Uterus (tissue), 4 donors: ENCODE data around the gene MPPED1. TPM values are rescaled to one million over a fixed set of nuclear protein-coding genes. Genes with fewer than 3 reads are reported as not detected.

ENCODE experiments used
- DNase-seq, 2 donors: peaks; one replicate each; pipeline ENCODE4 v3.0.0-alpha.2; 2019 to 2020
- H3K27ac ChIP-seq, 2 donors: fragments of 200-600 bp; sonication (generic); 1 replicate in 1 of 2; 2 replicates in 1 of 2; pipeline ENCODE4 v1.5.1; 2016 to 2018
- H3K27me3 ChIP-seq, 2 donors: fragments of 200-600 bp; sonication (generic); one replicate each; pipeline ENCODE4 v1.5.1; 2018 to 2019; ENCODE audit warnings: control low read depth in 1 of 2
- H3K36me3 ChIP-seq, 2 donors: fragments of 200-600 bp; sonication (generic); one replicate each; pipeline ENCODE4 v1.5.1; 2019; ENCODE audit warnings: control low read depth in 1 of 2
- H3K4me1 ChIP-seq, 2 donors: fragments of 200-600 bp; sonication (generic); one replicate each; pipeline ENCODE4 v1.5.1; 2018 to 2019; ENCODE audit warnings: control low read depth in 1 of 2
- H3K4me3 ChIP-seq, 2 donors: fragments of 200-600 bp; sonication (generic); 1 replicate in 1 of 2; 2 replicates in 1 of 2; pipeline ENCODE4 v1.5.1; 2018 to 2019; ENCODE audit warnings: mild to moderate bottlenecking in 1 of 2
- H3K9me3 ChIP-seq, 2 donors: fragments of 200-600 bp; sonication (generic); one replicate each; pipeline ENCODE4 v1.5.1; 2019; ENCODE audit warnings: control low read depth in 1 of 2
- CTCF ChIP-seq, 4 experiments: fragments of 200-600 bp in 2 of 4; fragments of 450-650 bp in 2 of 4; sonication (generic) in 2 of 4; IDR thresholded peaks; one replicate each; pipeline ENCODE4 v1.5.1; 2016 to 2019; ENCODE audit warnings: antibody characterized with exemption in 4 of 4, mild to moderate bottlenecking in 2 of 4, moderate library complexity in 1 of 4
- POLR2A ChIP-seq, 2 donors: fragments of 450-650 bp; IDR thresholded peaks; one replicate each; pipeline ENCODE4 v1.6.1; 2016; ENCODE audit warnings: antibody characterized with exemption in 2 of 2, mild to moderate bottlenecking in 1 of 2, moderate library complexity in 1 of 2
- intact Hi-C: fragments of 100-400 bp; cut with DNase I; formaldehyde crosslinking; loops from one replicate; pipeline ENCODE4 v1.15.1; 2023; ENCODE audit warnings: low total_unique reads
- total RNA-seq, 4 donors: library from RNA; depleted of rRNA in 3 of 4; stranded (reverse); fragments of >200 nt in 3 of 4; gene quantifications; one replicate each; pipeline versions ENCODE4 v1.1.0 to v1.2.4, GENCODE V29; 2014 to 2023
- donor health status: DM: yes; HTN: yes; CAD: no.

MPPED1 gene
- total RNA-seq, 4 donors from 2014 or later, result 0.67 to 8.4 TPM; not detected in 2

GRCh38 chr22:43393132-43393843 lies 18.5 kb upstream of the MPPED1 start:
- DNase-seq, result no peak
- intact Hi-C loops, result no loop called here
- no peak overlapping the region for H3K4me3 ChIP-seq

GRCh38 chr22:43393844-43394474 lies 17.9 kb upstream of the MPPED1 start:
- Histone ChIP-seq H3K27ac (no peak overlapping the region), H3K36me3 (no peaks in the 10 kb centered on the region), H3K4me3 (no peak overlapping the region), H3K9me3 (no peaks in the 10 kb centered on the region), H3K4me1 (no peaks in the 10 kb centered on the region), H3K27me3 (no peaks in the 10 kb centered on the region)
- intact Hi-C loops, result no loop called here
- no peak for DNase-seq
- TF ChIP-seq CTCF (IDR thresholded peaks at IDR 0.05) (no peak), POLR2A (IDR thresholded peaks at IDR 0.05) (no peak)

More at GRCh38 chr22:43393132-43393843, 18.5 kb upstream of the MPPED1 start:
- Histone ChIP-seq H3K27ac (no peak overlapping the region), H3K4me1 (no peaks in the 10 kb centered on the region), H3K27me3 (no peaks in the 10 kb centered on the region), H3K36me3 (no peaks in the 10 kb centered on the region), H3K9me3 (no peaks in the 10 kb centered on the region)
- TF ChIP-seq POLR2A (IDR thresholded peaks at IDR 0.05) (no peak), CTCF (IDR thresholded peaks at IDR 0.05) (no peak)

- TF ChIP-seq POLR2A (IDR thresholded peaks at IDR 0.05) (no peak), CTCF (IDR thresholded peaks at IDR 0.05) (no peak)
- Histone ChIP-seq H3K9me3 (no peaks in the 10 kb centered on the region), H3K27me3 (no peaks in the 10 kb centered on the region), H3K4me1 (no peaks in the 10 kb centered on the region), H3K36me3 (no peaks in the 10 kb centered on the region), H3K4me3 (no peak overlapping the region), H3K27ac (no peak overlapping the region)
- no peak for DNase-seq
- intact Hi-C loops, result no loop called here
Observed at GRCh38 chr22:43395086-43395695, 16.6 kb upstream of the MPPED1 start.

GRCh38 chr22:43396321-43396933 lies 15.4 kb upstream of the MPPED1 start:
- Histone ChIP-seq H3K27ac (no peak overlapping the region), H3K4me3 (no peak overlapping the region), H3K4me1 (no peaks in the 10 kb centered on the region), H3K9me3 (no peaks in the 10 kb centered on the region), H3K27me3 (no peaks in the 10 kb centered on the region), H3K36me3 (no peaks in the 10 kb centered on the region)
- intact Hi-C loops, result no loop called here
- no peak for DNase-seq
- TF ChIP-seq CTCF (IDR thresholded peaks at IDR 0.05) (no peak), POLR2A (IDR thresholded peaks at IDR 0.05) (no peak)
